Liver (tissue), 9 donors: ENCODE data around the gene SLIRP. TPM values are rescaled to one million over a fixed set of nuclear protein-coding genes. Genes with fewer than 3 reads are reported as not detected.

Experiments used
- DNase-seq: peaks from one replicate; pipeline ENCODE4 v3.0.0-alpha.2; 2017; ENCODE audit warnings: low spot score
- H3K27ac ChIP-seq, 2 donors: one replicate each; pipeline ENCODE4 v1.7.0; 2013; ENCODE audit warnings: inconsistent platforms in 2 of 2, low read length in 2 of 2, control low read depth in 1 of 2, low read depth in 1 of 2, mild to moderate bottlenecking in 1 of 2
- H3K27me3 ChIP-seq, 4 donors: one replicate each; pipeline versions ENCODE4 v1.6.1 to v1.7.0; 2013; ENCODE audit warnings: low read length in 3 of 4, inconsistent platforms in 1 of 4, mild to moderate bottlenecking in 1 of 4, moderate library complexity in 1 of 4; ENCODE audit not compliant: control insufficient read depth in 4 of 4, insufficient read depth in 4 of 4
- H3K36me3 ChIP-seq, 4 donors: one replicate each; pipeline versions ENCODE4 v1.6.1 to v1.7.0; 2013; ENCODE audit warnings: low read length in 3 of 4, mild to moderate bottlenecking in 3 of 4, low read depth in 1 of 4, moderate library complexity in 1 of 4; ENCODE audit not compliant: control insufficient read depth in 4 of 4, insufficient read depth in 3 of 4
- H3K4me1 ChIP-seq, 4 donors: one replicate each; pipeline versions ENCODE4 v1.6.1 to v1.7.0; 2013; ENCODE audit warnings: low read length in 3 of 4, mild to moderate bottlenecking in 3 of 4, moderate library complexity in 1 of 4; ENCODE audit not compliant: control insufficient read depth in 4 of 4, insufficient read depth in 4 of 4
- H3K4me3 ChIP-seq, 3 donors: one replicate each; pipeline versions ENCODE4 v1.6.1 to v1.7.0; 2013; ENCODE audit warnings: low read length in 3 of 3, control low read depth in 1 of 3, low read depth in 1 of 3, mild to moderate bottlenecking in 1 of 3
- H3K9ac ChIP-seq, 2 donors: one replicate each; pipeline ENCODE4 v1.7.0; 2013; ENCODE audit warnings: low read length in 2 of 2, mild to moderate bottlenecking in 2 of 2, moderate library complexity in 2 of 2, control low read depth in 1 of 2, low read depth in 1 of 2
- H3K9me3 ChIP-seq, 4 donors: one replicate each; pipeline versions ENCODE4 v1.6.1 to v1.7.0; 2013; ENCODE audit warnings: low read length in 3 of 4; ENCODE audit not compliant: control insufficient read depth in 4 of 4
- ATF3 ChIP-seq: IDR thresholded peaks from 2 replicates; pipeline ENCODE4 v1.6.1; 2016; ENCODE audit warnings: antibody characterized with exemption
- CTCF ChIP-seq: fragments of 150-350 bp; IDR thresholded peaks from 2 replicates; pipeline ENCODE4 v1.5.1; 2017; ENCODE audit warnings: improper control_type of control experiment, low read depth, low read length; ENCODE audit not compliant: missing input control
- EGR1 ChIP-seq, 2 donors: IDR thresholded peaks; 2 replicates each; pipeline ENCODE4 v1.6.1; 2016 to 2018; ENCODE audit warnings: antibody characterized with exemption in 2 of 2, low read depth in 2 of 2
- FOXA1 ChIP-seq: IDR thresholded peaks from 2 replicates; pipeline ENCODE4 v1.6.1; 2016; ENCODE audit warnings: antibody characterized with exemption
- FOXA2 ChIP-seq: IDR thresholded peaks from 2 replicates; pipeline ENCODE4 v1.6.1; 2016; ENCODE audit warnings: antibody characterized with exemption
- GABPA ChIP-seq, 2 donors: IDR thresholded peaks in 1 of 2; conservative IDR thresholded peaks in 1 of 2; 2 replicates each; pipeline ENCODE4 v1.6.1; 2016; ENCODE audit warnings: antibody characterized with exemption in 2 of 2, mild to moderate bottlenecking in 1 of 2, moderate library complexity in 1 of 2
- HNF4A ChIP-seq, 2 donors: conservative IDR thresholded peaks; 2 replicates each; pipeline ENCODE4 v1.6.1; 2016; ENCODE audit warnings: antibody characterized with exemption in 2 of 2, mild to moderate bottlenecking in 2 of 2
- JUND ChIP-seq, 2 donors: IDR thresholded peaks; 2 replicates each; pipeline ENCODE4 v1.6.1; 2016; ENCODE audit warnings: antibody characterized with exemption in 2 of 2
- MAX ChIP-seq: IDR thresholded peaks from 2 replicates; pipeline ENCODE4 v1.6.1; 2016; ENCODE audit warnings: antibody characterized with exemption
- RAD21 ChIP-seq, 2 donors: IDR thresholded peaks; 2 replicates each; pipeline ENCODE4 v1.6.1; 2016; ENCODE audit warnings: antibody characterized with exemption in 2 of 2, mild to moderate bottlenecking in 2 of 2
- RXRA ChIP-seq, 2 donors: IDR thresholded peaks; 2 replicates each; pipeline ENCODE4 v1.6.1; 2017 to 2018; ENCODE audit warnings: antibody characterized with exemption in 2 of 2, mild to moderate bottlenecking in 1 of 2
- SP1 ChIP-seq: IDR thresholded peaks from 2 replicates; pipeline ENCODE4 v1.6.1; 2018; ENCODE audit warnings: antibody characterized with exemption, mild to moderate bottlenecking
- TAF1 ChIP-seq: conservative IDR thresholded peaks from 2 replicates; pipeline ENCODE4 v1.6.1; 2016; ENCODE audit warnings: antibody characterized with exemption, mild to moderate bottlenecking
- YY1 ChIP-seq: IDR thresholded peaks from 2 replicates; pipeline ENCODE4 v1.6.1; 2016; ENCODE audit warnings: antibody characterized with exemption, mild to moderate bottlenecking
- ZBTB33 ChIP-seq: IDR thresholded peaks from 2 replicates; pipeline ENCODE4 v1.6.1; 2016; ENCODE audit warnings: antibody characterized with exemption
- WGBS: extraction: QIAGEN DNeasy Blood & Tissue Kit; methylation state at CpG from one replicate; pipeline ENCODE4 v1.1.7; 2013; 5-methylcytosine and 5-hydroxymethylcytosine counted together
- polyA plus RNA-seq, 2 donors: library from polyadenylated mRNA; stranded (reverse) in 1 of 2; unstranded in 1 of 2; fragments of 200-250 nt in 1 of 2; fragments of >200 nt in 1 of 2; fragmentation: Nextera tagmentation in 1 of 2; extraction: Ambion mirVana in 1 of 2; gene quantifications; one replicate each; pipeline versions ENCODE4 v1.2.1 to v1.2.3, GENCODE V29; 2013 to 2015
- total RNA-seq, 2 donors: library from RNA; depleted of rRNA; stranded (reverse); fragments of >200 nt; gene quantifications; one replicate each; pipeline ENCODE4 v1.2.3, GENCODE V29; 2014
- donor health status: healthy.
- donor health status: healthy.
- donor health status: healthy.
- donor health status: healthy.
- donor health status: healthy.

Gene SLIRP
- total and polyA plus RNA-seq, 4 donors: 91.1 to 294 (median 121) TPM

GRCh38 chr14:77760381-77761204, 52.7 kb downstream of the SLIRP start, which contains the start of gene SNW1:
SNW1 (minus strand) TSS chr14:77761156; CDS start chr14:77761127, 29 bp downstream.
- peak within 1 kb of the TSS; percentile 82 to 85 for H3K27ac ChIP-seq
- peak; percentile 44 for TF ChIP-seq MAX
- TF ChIP-seq CTCF: no peak
- peak; percentile 38 to 88 for TF ChIP-seq GABPA (IDR thresholded peaks at IDR 0.05 in 1 of 2, conservative IDR thresholded peaks at IDR 0.05 in 1 of 2)
- peak; percentile 98 for TF ChIP-seq YY1
- DNase-seq: peak; percentile 71
- peak within 1 kb of the TSS; percentile 78 to 96 (median 93) for H3K4me3 ChIP-seq
- H3K27me3 ChIP-seq: no peaks in the 10 kb centered on the region
- peaks cover 0 to 2% (median 0%) of the 10 kb centered on the region in 4 donors for H3K36me3 ChIP-seq
- H3K4me1 ChIP-seq: peaks cover 7 to 19% (median 10%) of the 10 kb centered on the region in 4 donors
- WGBS: under 1% methylated on average over 60 of the region's 60 CpGs
- no peaks in the 10 kb centered on the region for H3K9me3 ChIP-seq
- H3K9ac ChIP-seq: peak within 1 kb of the TSS; percentile 79 to 89

GRCh38 chr14:77761205-77761931, 53.5 kb downstream of the SLIRP start:
- Histone ChIP-seq H3K27ac (peak overlapping the region; percentile 82 to 85), H3K27me3 (no peaks in the 10 kb centered on the region), H3K9me3 (no peaks in the 10 kb centered on the region), H3K9ac (peak overlapping the region; percentile 79 to 87), H3K36me3 (peaks cover 0 to 2% (median 0%) of the 10 kb centered on the region in 4 donors), H3K4me3 (peak overlapping the region; percentile 78 to 96 (median 93)), H3K4me1 (peaks cover 7 to 19% (median 10%) of the 10 kb centered on the region in 4 donors)
- no peak for TF ChIP-seq YY1
- peak in 1 of 2 donors; percentile 30 for TF ChIP-seq RAD21 (IDR thresholded peaks at IDR 0.05)
- under 1% methylated on average over 24 of the region's 24 CpGs for WGBS
- peak; percentile 85 for DNase-seq

- H3K9me3 ChIP-seq: no peaks in the 10 kb centered on the region
- H3K27ac ChIP-seq: no peak overlapping the region
- TF ChIP-seq HNF4A (conservative IDR thresholded peaks at IDR 0.05): no peak
- TF ChIP-seq YY1: no peak
- TF ChIP-seq RXRA (IDR thresholded peaks at IDR 0.05): no peak
- TF ChIP-seq SP1: no peak
- TF ChIP-seq EGR1 (IDR thresholded peaks at IDR 0.05; ENCODE audit: low read depth in 2 of 2): no peak
- no peak for TF ChIP-seq TAF1
- TF ChIP-seq GABPA (IDR thresholded peaks at IDR 0.05 in 1 of 2, conservative IDR thresholded peaks at IDR 0.05 in 1 of 2): no peak
- TF ChIP-seq ATF3: no peak
- no peak for TF ChIP-seq CTCF
- TF ChIP-seq JUND (IDR thresholded peaks at IDR 0.05): no peak
- no peak for TF ChIP-seq ZBTB33
- no peak for TF ChIP-seq FOXA2
- no peak for TF ChIP-seq FOXA1
- WGBS: 73% methylated on average over 1 of the region's 1 CpG
- no peak for DNase-seq
- no peaks in the 10 kb centered on the region for H3K36me3 ChIP-seq
- H3K27me3 ChIP-seq: no peaks in the 10 kb centered on the region
- H3K4me1 ChIP-seq: peaks cover 7 to 19% (median 10%) of the 10 kb centered on the region in 4 donors
- no peak overlapping the region for H3K4me3 ChIP-seq
- no peak overlapping the region for H3K9ac ChIP-seq
Observed at GRCh38 chr14:77763316-77763715, 55.4 kb downstream of the SLIRP start.
